GM10248 (cell line): ENCODE data around the gene CNEP1R1.
"Not testable (repeated sequence)": the region's sequence is repeated elsewhere in the genome, so short reads cannot be mapped to it uniquely, and the experiment has no call there.

ENCODE experiments used
- CTCF ChIA-PET: fragments of 300-600 bp; sonication (Branson Sonifier 250); formaldehyde crosslinking; extraction: SDS; loops from one replicate; lab custom pipeline; 2021; ENCODE audit warnings: antibody characterized with exemption; lab: Yijun Ruan, JAX
- POLR2A ChIA-PET: fragments of 350-650 bp; sonication (Branson Sonifier 250); formaldehyde crosslinking; extraction: SDS; loops from one replicate; lab custom pipeline; 2020; ENCODE audit warnings: antibody characterized with exemption; lab: Yijun Ruan, JAX
- DNase-seq: peaks from one replicate; pipeline ENCODE4 v3.0.0; 2012; ENCODE audit errors: extremely low spot score
- CTCF ChIP-seq: IDR thresholded peaks from 2 replicates; pipeline ENCODE4 v1.5.1; 2012; ENCODE audit warnings: mild to moderate bottlenecking, low read depth; ENCODE audit errors: extremely low read depth, missing control alignments, control extremely low read depth

CNEP1R1 gene

GRCh38 chr16:50011707-50012106 lies 13.3 kb upstream of the CNEP1R1 start:
- no peak for TF ChIP-seq CTCF
- ChIA-PET POLR2A (no interaction called here), CTCF (interaction anchor here (1.2 to 3.0 kb wide), 3 partner anchors 9 to 13 kb away, joined by 4 to 21 read pairs (median 4); partner anchors contain the start of gene CNEP1R1)
- DNase-seq: no peak

GRCh38 chr16:50012182-50012581 lies 12.8 kb upstream of the CNEP1R1 start:
- no peak for DNase-seq
- CTCF ChIA-PET: interaction anchor here (1.2 to 3.0 kb wide), 3 partner anchors 8 to 13 kb away, joined by 4 to 21 read pairs (median 4); partner anchors contain the start of gene CNEP1R1
- no peak for TF ChIP-seq CTCF
- POLR2A ChIA-PET: no interaction called here

GRCh38 chr16:50014211-50014610 lies 10.8 kb upstream of the CNEP1R1 start:
- DNase-seq, POLR2A ChIA-PET: not testable (repeated sequence)
- CTCF ChIA-PET: interaction anchor here (3.2 kb wide), 1 partner anchor 10 kb away, joined by 20 read pairs; the partner anchor contains the start of gene CNEP1R1

- ChIA-PET POLR2A (no interaction called here), CTCF (interaction anchor here (3.2 kb wide), 1 partner anchor 9 kb away, joined by 20 read pairs; the partner anchor contains the start of gene CNEP1R1)
- no peak for DNase-seq
- TF ChIP-seq CTCF: no peak
These were observed 9.4 kb upstream of the CNEP1R1 start for GRCh38 chr16:50015631-50016030.

- TF ChIP-seq CTCF: no peak
- ChIA-PET CTCF (no interaction called here), POLR2A (no interaction called here)
- DNase-seq: no peak
These were observed 7.5 kb upstream of the CNEP1R1 start for GRCh38 chr16:50017553-50017952.

- no peak for DNase-seq
These were observed 3.5 kb upstream of the CNEP1R1 start for GRCh38 chr16:50021544-50021943.

GRCh38 chr16:50023641-50024040 lies 1.4 kb upstream of the CNEP1R1 start:
- DNase-seq: no peak
- CTCF ChIA-PET: interaction anchor here (2.0 to 7.6 kb wide), 11 partner anchors 8 to 783 kb away, joined by 6 to 177 read pairs (median 26); partner anchors contain the start of gene HEATR3
- POLR2A ChIA-PET: no interaction called here
- no peak for TF ChIP-seq CTCF

More at GRCh38 chr16:50021544-50021943, 3.5 kb upstream of the CNEP1R1 start:
- no peak for TF ChIP-seq CTCF
- CTCF ChIA-PET: interaction anchor here (0.6 to 7.6 kb wide), 8 partner anchors 13 to 644 kb away, joined by 3 to 177 read pairs (median 4); no protein-coding TSS in a partner anchor
- POLR2A ChIA-PET: no interaction called here
